Left lung (tissue), 10 donors: ENCODE data around the gene TRIM52. TPM values are rescaled to one million over a fixed set of nuclear protein-coding genes. Genes with fewer than 3 reads are reported as not detected.
"Not testable (repeated sequence)": the region's sequence is repeated elsewhere in the genome, so short reads cannot be mapped to it uniquely, and the experiment has no call there.

Experiments
- ATAC-seq: fragments of 200-7000 bp; cut with Tn5 transposase; one replicate; pipeline ENCODE4 v1.9.1; 2020; ENCODE audit warnings: moderate library complexity
- DNase-seq, 4 donors: peaks; one replicate each; pipeline ENCODE4 v3.0.0-alpha.2; 2013 to 2020
- H3K27ac ChIP-seq, 2 donors: fragments of 200-600 bp; sonication (generic) in 1 of 2; one replicate each; pipeline versions ENCODE4 v1.5.0 to v1.8.0; 2020 to 2021
- H3K27me3 ChIP-seq, 2 donors: fragments of 200-600 bp; sonication (generic) in 1 of 2; one replicate each; pipeline versions ENCODE4 v1.5.0 to v1.8.0; 2020 to 2021
- H3K36me3 ChIP-seq, 2 donors: fragments of 200-600 bp; sonication (generic) in 1 of 2; one replicate each; pipeline versions ENCODE4 v1.5.0 to v1.8.0; 2020 to 2021
- H3K4me1 ChIP-seq, 2 donors: fragments of 200-600 bp; one replicate each; pipeline ENCODE4 v1.8.0; 2021
- H3K4me3 ChIP-seq, 2 donors: fragments of 200-600 bp; sonication (generic) in 1 of 2; one replicate each; pipeline versions ENCODE4 v1.5.0 to v1.8.0; 2020 to 2021; ENCODE audit warnings: mild to moderate bottlenecking in 1 of 2
- H3K9me3 ChIP-seq, 2 donors: fragments of 200-600 bp; sonication (generic) in 1 of 2; one replicate each; pipeline versions ENCODE4 v1.5.0 to v1.8.0; 2020 to 2021
- intact Hi-C, 2 donors: fragments of 100-400 bp; cut with DNase I; formaldehyde crosslinking; loops; one replicate each; pipeline versions ENCODE4 v1.11.2 to v1.14.2; 2022
- polyA plus RNA-seq, 6 donors: library from polyadenylated mRNA; unstranded; fragments of 120-200 nt; gene quantifications; one replicate each; pipeline ENCODE4 v1.2.1, GENCODE V29; 2013; ENCODE audit not compliant: insufficient read length in 6 of 6
- total RNA-seq, 2 donors: library from RNA; stranded (reverse); fragmentation: NEBNext Ultra II Directional; extraction: Animal tissue kit (Norgen Biotek cat#: 25700); gene quantifications; one replicate each; pipeline ENCODE4 v1.2.1, GENCODE V29; 2021
- TF ChIP-seq, protein P1 (sequence below), 2 donors: fragments of 200-600 bp; sonication (generic) in 1 of 2; IDR thresholded peaks; one replicate each; pipeline versions ENCODE4 v1.5.0 to v1.8.0; 2021; ENCODE audit warnings: antibody characterized with exemption in 2 of 2
- donor health status: DM: no; HTN: yes; CAD: no.
- donor health status: DM: no; HTN: no; CAD: no.

Gene TRIM52
- total and polyA plus RNA-seq, 8 donors, result 12.4 to 45.9 (median 38.3) TPM

DNA sequence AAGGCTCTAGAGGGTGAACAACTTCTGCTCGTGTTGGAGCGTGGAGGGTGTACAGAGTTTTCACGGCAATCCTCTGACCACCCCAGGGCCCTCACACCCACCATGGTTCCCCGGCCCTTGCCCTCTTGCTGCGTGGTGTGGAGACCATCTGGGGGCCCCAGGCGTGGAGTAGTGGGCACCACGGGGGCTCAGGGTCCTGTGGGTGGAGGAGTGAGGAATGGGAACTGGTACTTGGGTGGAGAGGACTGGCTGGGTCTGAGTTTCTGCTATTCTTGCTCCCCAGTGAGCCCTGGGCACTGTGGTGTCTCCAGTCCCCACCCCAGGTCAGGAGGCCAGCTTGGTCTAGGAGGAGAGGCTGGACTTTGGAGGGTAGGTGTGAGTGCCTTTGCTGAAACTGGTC lies 21.9 kb upstream of the TRIM52 start:
- no peak for ATAC-seq

DNA sequence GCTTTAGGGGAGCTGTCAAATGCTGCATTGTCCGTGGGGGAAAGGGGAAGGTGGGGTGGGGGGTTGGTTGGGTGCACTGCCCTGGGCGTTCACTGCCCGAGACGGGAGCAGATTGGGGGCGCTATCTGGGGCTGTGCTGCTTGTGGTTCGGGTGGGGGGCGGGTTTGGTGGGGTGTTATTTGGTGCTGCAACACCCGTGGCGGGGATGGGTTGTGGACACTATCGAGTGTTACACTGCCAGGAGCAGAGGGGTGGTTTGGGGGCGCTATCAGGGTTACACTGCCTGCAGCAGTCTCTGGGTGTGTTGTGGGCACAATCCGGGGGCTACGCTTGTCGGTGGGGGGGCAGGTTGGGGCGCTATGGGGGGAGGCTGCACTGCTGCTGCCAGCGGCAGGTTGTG lies 21.5 kb upstream of the TRIM52 start:
- DNase-seq, H3K27me3 ChIP-seq, intact Hi-C loops, H3K36me3 ChIP-seq, H3K4me1 ChIP-seq, H3K27ac ChIP-seq, H3K9me3 ChIP-seq, ATAC-seq, H3K4me3 ChIP-seq: not testable (repeated sequence)

More for the DNA sequence above, 21.9 kb upstream of the TRIM52 start:
- Histone ChIP-seq H3K9me3 (no peaks in the 10 kb centered on the region), H3K27me3 (no peaks in the 10 kb centered on the region), H3K4me3 (no peak overlapping the region), H3K36me3 (no peaks in the 10 kb centered on the region), H3K27ac (no peak overlapping the region), H3K4me1 (no peaks in the 10 kb centered on the region)
- intact Hi-C loops, result no loop called here
- TF ChIP-seq, protein P1, sequence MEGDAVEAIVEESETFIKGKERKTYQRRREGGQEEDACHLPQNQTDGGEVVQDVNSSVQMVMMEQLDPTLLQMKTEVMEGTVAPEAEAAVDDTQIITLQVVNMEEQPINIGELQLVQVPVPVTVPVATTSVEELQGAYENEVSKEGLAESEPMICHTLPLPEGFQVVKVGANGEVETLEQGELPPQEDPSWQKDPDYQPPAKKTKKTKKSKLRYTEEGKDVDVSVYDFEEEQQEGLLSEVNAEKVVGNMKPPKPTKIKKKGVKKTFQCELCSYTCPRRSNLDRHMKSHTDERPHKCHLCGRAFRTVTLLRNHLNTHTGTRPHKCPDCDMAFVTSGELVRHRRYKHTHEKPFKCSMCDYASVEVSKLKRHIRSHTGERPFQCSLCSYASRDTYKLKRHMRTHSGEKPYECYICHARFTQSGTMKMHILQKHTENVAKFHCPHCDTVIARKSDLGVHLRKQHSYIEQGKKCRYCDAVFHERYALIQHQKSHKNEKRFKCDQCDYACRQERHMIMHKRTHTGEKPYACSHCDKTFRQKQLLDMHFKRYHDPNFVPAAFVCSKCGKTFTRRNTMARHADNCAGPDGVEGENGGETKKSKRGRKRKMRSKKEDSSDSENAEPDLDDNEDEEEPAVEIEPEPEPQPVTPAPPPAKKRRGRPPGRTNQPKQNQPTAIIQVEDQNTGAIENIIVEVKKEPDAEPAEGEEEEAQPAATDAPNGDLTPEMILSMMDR (IDR thresholded peaks at IDR 0.05), result no peak
- DNase-seq, result no peak

DNA sequence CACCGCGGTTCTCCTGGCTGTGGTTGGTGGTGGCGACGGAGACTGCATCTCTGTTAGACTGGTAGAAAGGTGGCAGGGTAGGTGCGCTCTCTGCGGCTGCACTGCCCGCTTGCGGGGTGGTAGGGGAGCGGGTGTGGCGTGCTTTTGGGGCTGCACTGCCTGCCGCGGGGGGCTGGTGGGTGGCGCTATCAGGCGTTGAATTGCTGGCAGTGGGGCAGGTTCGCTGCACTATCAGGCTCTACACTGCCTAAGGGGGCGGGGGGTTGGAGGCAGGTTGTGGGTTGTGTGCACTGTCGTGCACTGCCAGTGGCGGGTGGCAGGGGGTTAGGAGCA lies 21.0 kb upstream of the TRIM52 start:
- no peak for DNase-seq
- Histone ChIP-seq H3K27me3 (no peaks in the 10 kb centered on the region), H3K9me3 (no peaks in the 10 kb centered on the region), H3K4me3 (no peak overlapping the region), H3K4me1 (no peaks in the 10 kb centered on the region), H3K27ac (no peak overlapping the region), H3K36me3 (no peaks in the 10 kb centered on the region)
- TF ChIP-seq, protein P1 (IDR thresholded peaks at IDR 0.05), result no peak
- intact Hi-C loops, result no loop called here
- no peak for ATAC-seq

DNA sequence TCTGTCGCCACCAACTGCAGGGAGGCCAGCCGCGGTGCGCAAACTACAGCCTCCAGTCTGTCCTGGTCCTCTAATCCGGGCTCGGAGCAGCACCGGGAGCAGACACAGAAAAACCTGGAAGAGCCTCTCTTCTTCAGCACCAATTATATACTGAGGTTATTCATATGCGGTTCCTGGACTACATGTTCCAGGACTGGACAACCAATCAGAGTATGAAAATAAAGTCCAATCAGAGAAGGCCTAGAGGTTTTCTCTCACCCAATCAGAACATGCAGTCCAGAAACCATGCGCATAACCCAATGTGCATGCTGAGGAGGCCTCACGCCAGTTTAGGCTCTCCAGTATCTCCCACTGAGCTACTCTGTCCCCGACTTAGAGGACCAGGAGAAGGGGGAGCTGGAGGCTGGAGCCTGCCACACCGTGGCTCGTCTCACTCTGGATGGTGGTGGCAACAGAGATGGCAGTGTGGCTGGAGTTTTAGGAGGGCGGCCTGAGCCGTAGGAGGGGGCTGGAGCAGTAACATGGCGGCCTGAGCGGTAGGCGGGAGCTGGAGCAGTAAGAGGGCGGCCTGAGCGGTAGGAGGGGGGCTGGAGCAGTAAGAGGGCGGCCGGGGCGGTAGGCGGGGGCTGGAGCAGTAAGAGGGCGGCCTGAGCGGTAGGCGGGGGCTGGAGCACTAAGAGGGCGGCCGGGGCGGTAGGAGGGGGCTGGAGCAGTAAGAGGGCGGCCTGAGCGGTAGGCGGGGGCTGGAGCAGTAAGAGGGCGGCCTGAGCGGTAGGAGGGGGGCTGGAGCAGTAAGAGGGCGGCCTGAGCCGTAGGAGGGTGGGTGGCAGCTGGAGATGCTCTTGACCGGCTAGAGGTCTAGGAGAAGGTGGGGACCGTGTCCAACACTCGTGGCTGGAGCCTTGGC lies 20.4 kb upstream of the TRIM52 start:
- H3K36me3 ChIP-seq, result no peaks in the 10 kb centered on the region
- H3K9me3 ChIP-seq, result no peaks in the 10 kb centered on the region
- no peaks in the 10 kb centered on the region for H3K4me1 ChIP-seq
- TF ChIP-seq, protein P1 (IDR thresholded peaks at IDR 0.05), result no peak
- intact Hi-C loops, result no loop called here
- H3K27ac ChIP-seq, result no peak overlapping the region
- ATAC-seq (no peak), DNase-seq (no peak)
- no peaks in the 10 kb centered on the region for H3K27me3 ChIP-seq
- H3K4me3 ChIP-seq, result no peak overlapping the region

DNA sequence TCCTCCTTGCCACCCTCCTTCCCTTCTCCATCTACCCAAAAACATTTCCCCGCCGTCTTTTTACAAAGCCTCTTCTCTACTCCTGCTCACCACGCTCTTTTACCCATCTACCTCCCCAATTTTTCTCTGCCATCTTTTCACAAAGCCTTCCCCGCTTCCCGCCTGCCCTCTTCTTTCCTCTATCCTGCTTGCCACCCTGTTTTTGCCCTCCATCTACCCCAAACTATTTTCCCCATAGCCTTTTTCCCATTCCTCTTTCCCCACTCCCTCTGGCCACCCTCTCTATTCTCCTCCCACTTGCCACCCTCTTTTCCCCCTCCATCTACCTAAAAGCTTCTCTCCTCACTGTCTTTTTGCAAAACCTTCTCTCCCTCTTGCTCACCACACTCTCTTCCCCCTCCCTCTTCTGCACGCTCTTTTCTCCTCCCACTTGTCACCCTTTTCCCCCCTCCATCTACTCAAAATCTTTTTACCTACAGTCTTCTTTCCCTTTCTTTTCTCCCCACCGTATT lies 19.4 kb upstream of the TRIM52 start:
- no peak overlapping the region for H3K4me3 ChIP-seq
- no peaks in the 10 kb centered on the region for H3K4me1 ChIP-seq
- no peaks in the 10 kb centered on the region for H3K36me3 ChIP-seq
- H3K9me3 ChIP-seq, result no peaks in the 10 kb centered on the region
- no peaks in the 10 kb centered on the region for H3K27me3 ChIP-seq
- intact Hi-C loops, result no loop called here
- TF ChIP-seq, protein P1 (IDR thresholded peaks at IDR 0.05), result no peak
- no peak overlapping the region for H3K27ac ChIP-seq
- DNase-seq (no peak), ATAC-seq (no peak)

DNA sequence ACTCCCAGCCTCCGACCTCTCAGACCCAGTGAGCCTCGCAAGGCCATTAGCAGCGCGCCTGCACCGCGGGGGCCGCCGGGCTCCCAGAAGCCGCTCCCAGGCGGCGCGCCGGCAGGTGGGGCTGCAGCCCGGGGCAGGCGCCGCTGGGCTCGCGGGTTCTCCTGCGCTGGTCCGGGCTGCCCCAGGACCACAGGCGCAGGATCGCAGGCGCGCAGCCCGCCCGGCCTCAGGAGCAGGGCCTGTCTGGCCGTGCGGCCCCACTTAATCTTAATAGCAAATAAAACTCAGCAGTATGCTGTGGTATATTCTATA lies 12.4 kb upstream of the TRIM52 start:
- H3K27ac ChIP-seq, H3K9me3 ChIP-seq, H3K36me3 ChIP-seq, H3K4me3 ChIP-seq, H3K4me1 ChIP-seq, H3K27me3 ChIP-seq, intact Hi-C loops: not testable (repeated sequence)
- ATAC-seq, result peak; percentile 52
- DNase-seq, result peak in 1 of 4 donors; percentile 83
